Nephron progenitor cell (in vitro differentiated cells): ENCODE results near the gene FBXO45.
A peak's percentile ranks its signal among the peaks of the same experiment; 100 is the strongest.
"Not testable (repeated sequence)": the region's sequence is repeated elsewhere in the genome, so short reads cannot be mapped to it uniquely, and the experiment has no call there.

Source experiments
- DNase-seq: peaks from one replicate; pipeline ENCODE4 v3.0.0; 2021
- H3K27ac Mint-ChIP-seq: 2 replicates; pipeline ENCODE4 v1.8.0; 2021; ENCODE audit warnings: mild to moderate bottlenecking, moderate library complexity, mixed read lengths
- H3K27me3 Mint-ChIP-seq: 2 replicates; pipeline ENCODE4 v1.8.0; 2021; ENCODE audit warnings: mild to moderate bottlenecking, low read depth, mixed read lengths; ENCODE audit not compliant: poor library complexity
- H3K36me3 Mint-ChIP-seq: 2 replicates; pipeline ENCODE4 v1.8.0; 2021; ENCODE audit warnings: low read depth, mixed read lengths
- H3K4me1 Mint-ChIP-seq: 2 replicates; pipeline ENCODE4 v1.8.0; 2021; ENCODE audit warnings: mixed read lengths
- H3K4me3 Mint-ChIP-seq: 2 replicates; pipeline ENCODE4 v1.8.0; 2021; ENCODE audit warnings: mild to moderate bottlenecking, moderate library complexity, mixed read lengths
- H3K9me3 Mint-ChIP-seq: 2 replicates; pipeline ENCODE4 v1.8.0; 2021; ENCODE audit warnings: mild to moderate bottlenecking, moderate library complexity, mixed read lengths
- TF ChIP-seq, protein P1 (sequence below): fragments of 200-600 bp; sonication (generic); IDR thresholded peaks from 2 replicates; pipeline ENCODE4 v1.5.0; 2021; ENCODE audit warnings: antibody characterized with exemption

The FBXO45 gene

DNA sequence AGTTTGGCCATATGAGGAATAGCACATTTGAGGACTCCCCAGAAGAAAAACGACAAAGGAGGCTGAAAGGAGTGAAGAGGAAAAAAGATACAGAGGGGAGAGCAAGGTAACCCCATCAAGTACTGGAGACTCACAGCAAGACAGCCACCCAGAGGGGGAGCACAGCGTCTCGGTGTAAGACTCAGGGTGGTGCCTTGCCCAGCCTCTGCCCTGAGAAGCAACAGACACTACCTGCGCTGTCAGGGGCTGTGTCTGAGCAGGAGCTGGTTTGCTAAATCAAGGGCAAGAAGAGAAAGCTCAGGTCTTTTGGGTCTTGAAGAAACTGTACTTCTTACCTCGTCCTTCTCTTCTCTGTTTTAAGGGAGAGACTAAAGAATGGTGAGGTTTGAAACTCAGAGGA lies 27.9 kb downstream of the FBXO45 start:
- Mint-ChIP-seq H3K4me3 (no peak overlapping the region), H3K27me3 (peaks cover 12% of the 10 kb centered on the region), H3K4me1 (peaks cover 13% of the 10 kb centered on the region), H3K9me3 (no peaks in the 10 kb centered on the region), H3K36me3 (no peaks in the 10 kb centered on the region), H3K27ac (no peak overlapping the region)
- no peak for DNase-seq
- TF ChIP-seq, protein P1, sequence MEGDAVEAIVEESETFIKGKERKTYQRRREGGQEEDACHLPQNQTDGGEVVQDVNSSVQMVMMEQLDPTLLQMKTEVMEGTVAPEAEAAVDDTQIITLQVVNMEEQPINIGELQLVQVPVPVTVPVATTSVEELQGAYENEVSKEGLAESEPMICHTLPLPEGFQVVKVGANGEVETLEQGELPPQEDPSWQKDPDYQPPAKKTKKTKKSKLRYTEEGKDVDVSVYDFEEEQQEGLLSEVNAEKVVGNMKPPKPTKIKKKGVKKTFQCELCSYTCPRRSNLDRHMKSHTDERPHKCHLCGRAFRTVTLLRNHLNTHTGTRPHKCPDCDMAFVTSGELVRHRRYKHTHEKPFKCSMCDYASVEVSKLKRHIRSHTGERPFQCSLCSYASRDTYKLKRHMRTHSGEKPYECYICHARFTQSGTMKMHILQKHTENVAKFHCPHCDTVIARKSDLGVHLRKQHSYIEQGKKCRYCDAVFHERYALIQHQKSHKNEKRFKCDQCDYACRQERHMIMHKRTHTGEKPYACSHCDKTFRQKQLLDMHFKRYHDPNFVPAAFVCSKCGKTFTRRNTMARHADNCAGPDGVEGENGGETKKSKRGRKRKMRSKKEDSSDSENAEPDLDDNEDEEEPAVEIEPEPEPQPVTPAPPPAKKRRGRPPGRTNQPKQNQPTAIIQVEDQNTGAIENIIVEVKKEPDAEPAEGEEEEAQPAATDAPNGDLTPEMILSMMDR, result no peak

- not testable (repeated sequence) for H3K9me3 Mint-ChIP-seq, DNase-seq, H3K4me3 Mint-ChIP-seq, H3K36me3 Mint-ChIP-seq, H3K27me3 Mint-ChIP-seq
- peak overlapping the region; percentile 57 for H3K27ac Mint-ChIP-seq
- peaks cover 13% of the 10 kb centered on the region for H3K4me1 Mint-ChIP-seq
These were observed 29.7 kb downstream of the FBXO45 start for GRCh38 chr3:196597971-196598733.

DNA sequence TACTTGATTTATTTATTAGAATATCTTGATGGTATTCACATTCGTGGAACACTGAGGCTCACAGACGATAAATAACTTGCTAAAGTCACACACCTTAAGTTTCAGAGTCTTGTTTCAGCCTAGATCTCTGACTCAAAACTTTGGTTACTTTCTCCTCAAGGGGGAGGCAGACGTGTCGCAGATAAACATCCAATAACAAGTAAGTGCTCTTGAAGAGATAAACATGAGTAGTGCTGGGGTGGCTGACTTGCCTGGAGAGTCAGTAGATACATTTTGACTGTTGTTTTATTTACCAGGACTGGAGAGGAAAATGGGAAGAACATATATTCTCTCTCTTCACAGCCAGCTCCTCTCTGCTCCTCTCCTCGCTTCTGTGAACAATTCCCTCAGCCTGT lies 31.3 kb downstream of the FBXO45 start:
- Mint-ChIP-seq H3K27ac (no peak overlapping the region), H3K27me3 (peaks cover 12% of the 10 kb centered on the region), H3K36me3 (no peaks in the 10 kb centered on the region), H3K4me3 (no peak overlapping the region), H3K4me1 (peaks cover 13% of the 10 kb centered on the region), H3K9me3 (no peaks in the 10 kb centered on the region)
- DNase-seq, result no peak
- TF ChIP-seq, protein P1, result no peak

DNA sequence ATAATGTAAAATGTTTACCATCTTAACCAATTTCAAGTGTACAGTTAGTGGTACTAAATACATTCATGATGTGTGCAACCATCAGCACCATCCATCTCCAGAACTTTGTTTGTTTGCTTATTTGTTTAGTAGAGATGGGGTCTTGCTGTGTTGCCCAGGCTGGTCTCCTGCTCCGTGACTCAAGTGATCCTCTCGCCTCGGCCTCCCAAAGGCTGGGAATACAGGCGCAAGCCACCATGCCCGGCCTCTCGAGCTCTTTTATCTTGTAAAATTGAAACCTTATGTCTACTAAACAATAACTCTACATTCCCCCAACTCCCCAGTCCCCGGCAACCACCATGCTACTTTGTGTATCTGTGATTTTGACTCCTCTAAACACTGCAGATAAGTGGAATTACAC lies 31.9 kb downstream of the FBXO45 start:
- Mint-ChIP-seq H3K27ac (no peak overlapping the region), H3K27me3 (peaks cover 12% of the 10 kb centered on the region), H3K4me1 (peaks cover 13% of the 10 kb centered on the region), H3K9me3 (no peaks in the 10 kb centered on the region), H3K36me3 (no peaks in the 10 kb centered on the region), H3K4me3 (no peak overlapping the region)
- TF ChIP-seq, protein P1, result no peak
- no peak for DNase-seq

DNA sequence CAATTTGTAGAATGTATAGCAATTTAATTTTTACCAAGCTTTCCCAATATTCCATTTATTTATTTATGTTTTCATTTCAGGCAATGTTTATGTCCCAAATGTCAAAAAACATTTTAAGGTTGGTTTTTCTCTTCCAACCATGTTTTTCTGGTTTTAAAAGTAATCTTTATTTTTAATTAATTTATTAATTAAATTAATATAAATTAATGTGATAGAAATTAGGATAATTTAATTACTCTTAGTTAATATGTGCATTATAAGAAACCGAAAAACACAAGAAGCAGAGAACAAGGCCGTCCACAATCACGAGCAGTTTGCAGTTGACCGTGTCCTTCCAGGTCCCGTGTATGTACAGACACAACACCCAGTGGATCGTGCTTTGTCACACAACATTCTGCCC lies 34.2 kb downstream of the FBXO45 start:
- Mint-ChIP-seq H3K27me3 (peaks cover 14% of the 10 kb centered on the region), H3K36me3 (no peaks in the 10 kb centered on the region), H3K9me3 (no peaks in the 10 kb centered on the region), H3K4me1 (peaks cover 7% of the 10 kb centered on the region), H3K4me3 (no peak overlapping the region), H3K27ac (no peak overlapping the region)
- DNase-seq, result no peak
- TF ChIP-seq, protein P1, result no peak

DNA sequence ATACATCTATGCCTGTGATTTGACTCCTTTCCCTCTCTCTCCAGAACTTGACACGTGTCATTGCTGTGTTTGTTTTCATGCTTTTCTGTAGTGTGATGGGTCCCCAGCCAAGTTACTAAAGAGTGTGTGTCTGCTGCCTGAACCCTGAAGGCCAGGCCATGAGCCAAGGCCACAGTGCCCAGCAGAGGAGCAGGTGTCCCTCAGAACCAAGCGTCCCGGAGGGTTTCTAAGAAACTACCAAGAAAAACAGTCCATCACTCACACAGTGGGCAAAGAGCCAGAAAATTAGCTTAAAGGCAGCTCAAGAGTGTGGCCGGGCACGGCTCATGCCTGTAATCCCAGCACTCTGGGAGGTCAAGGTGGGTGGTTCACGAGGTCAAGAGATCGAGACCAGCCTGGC lies 35.2 kb downstream of the FBXO45 start:
- H3K4me1 Mint-ChIP-seq, result no peaks in the 10 kb centered on the region
- TF ChIP-seq, protein P1, result no peak
- no peaks in the 10 kb centered on the region for H3K9me3 Mint-ChIP-seq
- no peak for DNase-seq
- peaks cover 14% of the 10 kb centered on the region for H3K27me3 Mint-ChIP-seq
- H3K27ac Mint-ChIP-seq, result no peak overlapping the region
- H3K36me3 Mint-ChIP-seq, result no peaks in the 10 kb centered on the region
- no peak overlapping the region for H3K4me3 Mint-ChIP-seq
